Lung (tissue), 12 donors: ENCODE measurements around the gene ERAP2. TPM values are rescaled to one million over a fixed set of nuclear protein-coding genes. Genes with fewer than 3 reads are reported as not detected.

Experiments
- ATAC-seq: fragments of 200-7000 bp; cut with Tn5 transposase; one replicate; pipeline ENCODE4 v1.9.1; 2020; ENCODE audit warnings: moderate number of reproducible peaks; ENCODE audit not compliant: insufficient read depth, low FRiP score
- DNase-seq, 3 donors: peaks; one replicate each; pipeline ENCODE4 v3.0.0-alpha.2; 2013 to 2017
- H3K27ac ChIP-seq, 2 donors: one replicate each; pipeline ENCODE4 v1.5.1; 2013; ENCODE audit warnings: mild to moderate bottlenecking in 2 of 2, moderate library complexity in 2 of 2, control low read depth in 1 of 2, inconsistent platforms in 1 of 2, low read depth in 1 of 2, low read length in 1 of 2
- H3K27me3 ChIP-seq, 3 donors: one replicate each; pipeline ENCODE4 v1.5.1; 2013; ENCODE audit warnings: low read length in 2 of 3; ENCODE audit not compliant: control insufficient read depth in 3 of 3, insufficient read depth in 3 of 3
- H3K36me3 ChIP-seq, 4 donors: one replicate each; pipeline ENCODE4 v1.5.1; 2013; ENCODE audit warnings: low read length in 4 of 4, mild to moderate bottlenecking in 1 of 4, moderate library complexity in 1 of 4; ENCODE audit not compliant: control insufficient read depth in 4 of 4, insufficient read depth in 4 of 4
- H3K4me1 ChIP-seq, 5 donors: one replicate each; pipeline ENCODE4 v1.5.1; 2013; ENCODE audit warnings: low read length in 5 of 5, mild to moderate bottlenecking in 2 of 5, moderate library complexity in 1 of 5; ENCODE audit not compliant: control insufficient read depth in 5 of 5, insufficient read depth in 5 of 5
- H3K4me3 ChIP-seq: one replicate; pipeline ENCODE4 v1.5.1; 2013; ENCODE audit warnings: mild to moderate bottlenecking, control low read depth, moderate library complexity
- H3K9ac ChIP-seq, 2 donors: one replicate each; pipeline ENCODE4 v1.5.1; 2013; ENCODE audit warnings: low read length in 2 of 2, control low read depth in 1 of 2; ENCODE audit not compliant: insufficient read depth in 1 of 2
- H3K9me3 ChIP-seq, 4 donors: one replicate each; pipeline ENCODE4 v1.5.1; 2013; ENCODE audit warnings: low read length in 3 of 4, mild to moderate bottlenecking in 1 of 4, moderate library complexity in 1 of 4; ENCODE audit not compliant: control insufficient read depth in 4 of 4, insufficient read depth in 3 of 4
- WGBS, 2 donors: extraction: QIAGEN DNeasy Blood & Tissue Kit; methylation state at CpG; one replicate each; pipeline ENCODE4 v1.1.7; 2013; 5-methylcytosine and 5-hydroxymethylcytosine counted together
- polyA plus RNA-seq, 2 donors: library from polyadenylated mRNA; stranded (reverse); fragments of 200-250 nt; gene quantifications; one replicate each; pipeline ENCODE4 v1.2.1, GENCODE V29; 2013
- total RNA-seq, 2 donors: library from RNA; depleted of rRNA in 1 of 2; stranded (reverse); fragments of >200 nt in 1 of 2; gene quantifications; one replicate each; pipeline ENCODE4 v1.2.1, GENCODE V29; 2014 to 2021
- TF ChIP-seq, protein P1 (sequence below): IDR thresholded peaks from 2 replicates; pipeline ENCODE4 v1.5.1; 2012; ENCODE audit warnings: mild to moderate bottlenecking; ENCODE audit errors: control extremely low read depth, extremely low read depth
- donor health status: control.
- donor health status: control.
- donor health status: Bipolar disorder and iron deficiency.
- donor health status: healthy.
- donor health status: DM: yes; HTN: yes; CAD: no.

ERAP2 gene
- total and polyA plus RNA-seq, 4 donors, result 2.8 to 19.8 (median 8.2) TPM

GRCh38 chr5:96883871-96884270 lies 7.6 kb downstream of the ERAP2 start:
- H3K4me3 ChIP-seq, result no peak overlapping the region
- no peak for ATAC-seq
- H3K36me3 ChIP-seq, result peaks cover 0 to 11% (median 3%) of the 10 kb centered on the region in 4 donors
- TF ChIP-seq, protein P1, sequence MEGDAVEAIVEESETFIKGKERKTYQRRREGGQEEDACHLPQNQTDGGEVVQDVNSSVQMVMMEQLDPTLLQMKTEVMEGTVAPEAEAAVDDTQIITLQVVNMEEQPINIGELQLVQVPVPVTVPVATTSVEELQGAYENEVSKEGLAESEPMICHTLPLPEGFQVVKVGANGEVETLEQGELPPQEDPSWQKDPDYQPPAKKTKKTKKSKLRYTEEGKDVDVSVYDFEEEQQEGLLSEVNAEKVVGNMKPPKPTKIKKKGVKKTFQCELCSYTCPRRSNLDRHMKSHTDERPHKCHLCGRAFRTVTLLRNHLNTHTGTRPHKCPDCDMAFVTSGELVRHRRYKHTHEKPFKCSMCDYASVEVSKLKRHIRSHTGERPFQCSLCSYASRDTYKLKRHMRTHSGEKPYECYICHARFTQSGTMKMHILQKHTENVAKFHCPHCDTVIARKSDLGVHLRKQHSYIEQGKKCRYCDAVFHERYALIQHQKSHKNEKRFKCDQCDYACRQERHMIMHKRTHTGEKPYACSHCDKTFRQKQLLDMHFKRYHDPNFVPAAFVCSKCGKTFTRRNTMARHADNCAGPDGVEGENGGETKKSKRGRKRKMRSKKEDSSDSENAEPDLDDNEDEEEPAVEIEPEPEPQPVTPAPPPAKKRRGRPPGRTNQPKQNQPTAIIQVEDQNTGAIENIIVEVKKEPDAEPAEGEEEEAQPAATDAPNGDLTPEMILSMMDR, result no peak
- H3K9ac ChIP-seq, result no peak overlapping the region
- no peaks in the 10 kb centered on the region for H3K27me3 ChIP-seq
- 82 to 84% methylated on average over 3 of the region's 3 CpGs for WGBS, 2 donors
- no peaks in the 10 kb centered on the region for H3K9me3 ChIP-seq
- H3K27ac ChIP-seq, result no peak overlapping the region
- H3K4me1 ChIP-seq, result peaks cover 0 to 10% (median 0%) of the 10 kb centered on the region in 5 donors
- no peak for DNase-seq

DNA sequence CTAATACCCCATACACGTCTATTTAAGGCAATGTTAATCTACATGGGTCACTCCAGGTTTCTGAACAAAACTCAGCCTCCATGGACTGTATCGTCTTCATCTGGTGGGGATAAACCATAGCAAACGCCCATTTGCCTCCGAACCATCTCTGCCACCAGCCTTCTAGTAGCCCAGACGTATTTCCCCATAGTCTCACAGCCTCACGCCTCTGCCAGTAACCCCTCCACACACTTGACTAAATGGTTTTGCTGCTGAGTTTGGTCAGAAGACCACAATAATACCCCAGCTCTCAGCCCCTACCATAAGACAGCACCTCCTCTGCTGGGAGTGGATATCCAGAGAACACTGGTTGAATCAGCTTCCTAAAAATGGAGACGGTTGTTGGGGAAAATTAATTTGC lies 8.7 kb downstream of the ERAP2 start:
- H3K36me3 ChIP-seq, result peaks cover 0 to 13% (median 3%) of the 10 kb centered on the region in 4 donors
- TF ChIP-seq, protein P1, result no peak
- H3K4me3 ChIP-seq, result no peak overlapping the region
- H3K9ac ChIP-seq, result no peak overlapping the region
- DNase-seq, result no peak
- ATAC-seq, result no peak
- no peaks in the 10 kb centered on the region for H3K27me3 ChIP-seq
- WGBS, 2 donors, result 89 to 90% methylated on average over 7 of the region's 7 CpGs
- H3K4me1 ChIP-seq, result peaks cover 0 to 10% (median 0%) of the 10 kb centered on the region in 5 donors
- no peak overlapping the region for H3K27ac ChIP-seq
- H3K9me3 ChIP-seq, result no peaks in the 10 kb centered on the region

DNA sequence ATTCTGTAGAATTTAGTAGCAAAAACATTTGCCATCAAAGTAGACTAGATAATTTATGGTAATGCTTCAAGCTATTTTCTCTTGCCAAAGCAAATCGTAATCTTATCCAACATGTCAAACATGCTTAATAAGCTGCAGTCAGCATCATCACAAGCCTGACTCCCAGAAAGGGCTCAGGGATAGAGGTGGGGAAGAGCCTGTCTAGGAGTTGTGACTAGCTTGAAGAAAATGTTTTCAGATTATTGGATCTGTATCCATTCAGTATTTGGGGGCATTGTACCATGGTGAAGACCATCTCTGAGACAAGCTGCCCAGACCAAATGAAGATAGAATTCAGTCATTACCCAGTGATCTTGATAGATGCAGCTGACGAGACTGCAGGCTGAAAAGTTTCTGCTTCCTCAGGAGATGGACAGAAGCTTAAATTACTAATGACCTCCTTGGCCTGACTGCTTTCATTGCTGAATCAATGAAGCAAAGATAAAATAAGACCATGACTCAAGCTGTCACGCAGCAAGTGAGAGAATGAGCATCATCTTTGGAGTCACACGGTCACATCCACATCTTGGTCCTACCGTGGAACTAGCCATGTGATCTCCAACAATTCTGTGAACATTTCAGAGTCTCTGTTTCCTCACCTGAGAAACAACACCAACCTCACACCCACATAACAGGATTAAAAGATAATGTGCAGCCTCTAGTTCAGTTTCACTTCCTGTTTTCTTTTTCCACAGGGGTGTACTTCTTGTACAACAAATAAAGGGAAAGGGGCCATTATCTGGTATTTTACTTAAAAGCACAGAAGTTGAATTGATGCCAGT lies 9.4 kb downstream of the ERAP2 start:
- H3K9ac ChIP-seq, result no peak overlapping the region
- H3K36me3 ChIP-seq, result peaks cover 0 to 15% (median 3%) of the 10 kb centered on the region in 4 donors
- no peak overlapping the region for H3K4me3 ChIP-seq
- TF ChIP-seq, protein P1, result no peak
- peak; percentile 53 for ATAC-seq
- H3K27ac ChIP-seq, result no peak overlapping the region
- WGBS, 2 donors, result 72 to 77% methylated on average over 5 of the region's 5 CpGs
- H3K27me3 ChIP-seq, result no peaks in the 10 kb centered on the region
- DNase-seq, result no peak
- H3K4me1 ChIP-seq, result peaks cover 0 to 10% (median 0%) of the 10 kb centered on the region in 5 donors
- H3K9me3 ChIP-seq, result no peaks in the 10 kb centered on the region
